Measurements from ENCODE around the gene TRPV2.
"Not testable (repeated sequence)": the region's sequence is repeated elsewhere in the genome, so short reads cannot be mapped to it uniquely, and the experiment has no call there.

- not testable (repeated sequence) for TF ChIP-seq CTCF (IDR thresholded peaks at IDR 0.05; ENCODE audit: low read depth, low read length, missing input control); HNF4G (IDR thresholded peaks at IDR 0.05); EGR1 (IDR thresholded peaks at IDR 0.05; ENCODE audit: low read depth in 2 of 2); REST (IDR thresholded peaks at IDR 0.05); SP1 (IDR thresholded peaks at IDR 0.05); TAF1 (conservative IDR thresholded peaks at IDR 0.05)
These were observed 25.0 kb downstream of the TRPV2 start for GRCh38 chr17:16440354-16440753.
